GM19467 (cell line): Measurements from ENCODE around the gene SERPINB2.
"Not testable (repeated sequence)": the region's sequence is repeated elsewhere in the genome, so short reads cannot be mapped to it uniquely, and the experiment has no call there.

Source experiments
- ATAC-seq: cut with Tn5 transposase; IDR thresholded peaks from one replicate; pipeline ENCODE4 v1.9.1; 2021; ENCODE audit warnings: mild to moderate bottlenecking, moderate library complexity; ENCODE audit not compliant: unreplicated experiment

SERPINB2 gene

GRCh38 chr18:63930773-63931354, 43.4 kb downstream of the SERPINB2 start:
- ATAC-seq, result no peak

- peak; percentile 99 for ATAC-seq
These were observed 48.8 kb downstream of the SERPINB2 start for GRCh38 chr18:63936156-63936931.

GRCh38 chr18:63936932-63937393, 49.5 kb downstream of the SERPINB2 start:
- no peak for ATAC-seq

GRCh38 chr18:63940008-63940407, 52.5 kb downstream of the SERPINB2 start:
- no peak for ATAC-seq

GRCh38 chr18:63940543-63941050, 53.1 kb downstream of the SERPINB2 start:
- ATAC-seq, result not testable (repeated sequence)

- ATAC-seq, result no peak
These were observed 59.7 kb downstream of the SERPINB2 start for GRCh38 chr18:63947051-63947790.

GRCh38 chr18:63949068-63949737, 61.7 kb downstream of the SERPINB2 start, which contains the start of gene HMSD:
HMSD (plus strand) TSS chr18:63949301; CDS start chr18:63953456, 4,155 bp downstream.
- peak; percentile 92 for ATAC-seq

GRCh38 chr18:63951302-63951705, 63.8 kb downstream of the SERPINB2 start:
- ATAC-seq, result peak; percentile 39
